K562 (cell line): Measurements from ENCODE around the gene RNF144A. TPM values are rescaled to one million over a fixed set of nuclear protein-coding genes. Genes with fewer than 3 reads are reported as not detected.

Experiments
- ATAC-seq: fragments of 200-7000 bp; cut with Tn5 transposase; 3 replicates; pipeline ENCODE4 v1.9.1; 2020; ENCODE audit warnings: moderate library complexity
- BruUV-seq: library from RNA; stranded (reverse); fragments of 400-500 nt; replicated peaks from 2 replicates; lab custom pipeline; 2021; lab: Mats Ljungman, UMichigan
- CTCF ChIA-PET: fragments of 300-600 bp; formaldehyde crosslinking; extraction: SDS; loops from one replicate; lab custom pipeline; 2021; ENCODE audit warnings: low intra/inter-chr PET ratio; lab: Yijun Ruan, JAX
- POLR2A ChIA-PET: fragments of 300-600, 350-650 bp; sonication (Branson Sonifier 250); formaldehyde crosslinking; extraction: SDS; loops from one replicate; lab custom pipeline; 2021; ENCODE audit warnings: antibody characterized with exemption, inconsistent platforms; lab: Yijun Ruan, JAX
- DNase-seq, 4 experiments: peaks; one replicate each; pipeline versions ENCODE4 v3.0.0 to v3.0.0-alpha.2; 2011 to 2018; ENCODE audit warnings: low spot score in 3 of 4, mixed read lengths in 3 of 4; ENCODE audit errors: extremely low read depth in 1 of 4
- FAIRE-seq: peaks from 2 replicates; lab custom pipeline; 2011; peaks lifted over from hg19 to GRCh38; lab: Jason Lieb, UNC
- H2AFZ ChIP-seq: 2 replicates; pipeline ENCODE4 v1.6.0; 2011; ENCODE audit warnings: low read depth, low read length, control low read depth, inconsistent platforms
- H3K27ac ChIP-seq: fragments of 200-600 bp; 3 replicates; pipeline ENCODE4 v1.8.0; 2011; ENCODE audit warnings: low read depth, mild to moderate bottlenecking, control low read depth, inconsistent platforms, low read length, moderate library complexity, mixed read lengths; ENCODE audit errors: extremely low read depth
- H3K27me3 ChIP-seq, 2 experiments: fragments of 300-600 bp in 1 of 2; 2 replicates in 1 of 2; 3 replicates in 1 of 2; pipeline versions ENCODE4 v1.6.0 to v1.8.0; 2011; ENCODE audit warnings: inconsistent platforms in 2 of 2, low read length in 2 of 2, mild to moderate bottlenecking in 1 of 2, mixed read lengths in 1 of 2, moderate library complexity in 1 of 2; ENCODE audit not compliant: control insufficient read depth in 2 of 2, insufficient read depth in 2 of 2
- H3K36me3 ChIP-seq: fragments of 300-600 bp; 3 replicates; pipeline ENCODE4 v1.8.0; 2011; ENCODE audit warnings: mild to moderate bottlenecking, low read length, inconsistent platforms; ENCODE audit not compliant: control insufficient read depth, insufficient read depth
- H3K4me1 ChIP-seq, 2 experiments: fragments of 200-600 bp in 1 of 2; replicated peaks in 1 of 2; 2 replicates in 1 of 2; 3 replicates in 1 of 2; pipeline versions ENCODE4 v1.5.1 to v1.8.0; 2011; ENCODE audit warnings: inconsistent platforms in 2 of 2, low read length in 2 of 2, mild to moderate bottlenecking in 1 of 2, mixed read lengths in 1 of 2, moderate library complexity in 1 of 2; ENCODE audit not compliant: control insufficient read depth in 2 of 2, insufficient read depth in 2 of 2
- H3K4me2 ChIP-seq: 2 replicates; pipeline ENCODE4 v1.6.1; 2011; ENCODE audit warnings: low read length, control low read depth, inconsistent platforms, mixed read lengths; ENCODE audit not compliant: insufficient read depth
- H3K4me3 ChIP-seq: fragments of 200-600 bp; sonication (generic), shearing (Covaris generic); 2 replicates; pipeline ENCODE4 v1.5.1; 2016; ENCODE audit warnings: control low read depth, inconsistent platforms
- H3K79me2 ChIP-seq: fragments of 200-600 bp; 3 replicates; pipeline ENCODE4 v1.8.0; 2011; ENCODE audit warnings: low read length, inconsistent platforms; ENCODE audit not compliant: control insufficient read depth, insufficient read depth
- H3K9ac ChIP-seq, 2 experiments: 2 replicates each; pipeline versions ENCODE4 v1.6.0 to v1.6.1; 2011; ENCODE audit warnings: low read depth in 2 of 2, low read length in 2 of 2, control low read depth in 1 of 2, inconsistent platforms in 1 of 2, mild to moderate bottlenecking in 1 of 2, mixed read lengths in 1 of 2; ENCODE audit not compliant: insufficient read depth in 1 of 2
- H3K9me1 ChIP-seq: one replicate; pipeline ENCODE4 v1.6.0; 2011; ENCODE audit warnings: inconsistent platforms, mild to moderate bottlenecking, low read length, moderate library complexity; ENCODE audit not compliant: control insufficient read depth, insufficient read depth
- H3K9me3 ChIP-seq: replicated peaks from 2 replicates; pipeline ENCODE4 v1.5.1; 2011; ENCODE audit warnings: low read depth, low read length, inconsistent platforms; ENCODE audit not compliant: control insufficient read depth, insufficient read depth
- H4K20me1 ChIP-seq: replicated peaks from 2 replicates; pipeline ENCODE4 v1.6.1; 2011; ENCODE audit warnings: low read length, inconsistent platforms, mixed read lengths; ENCODE audit not compliant: control insufficient read depth, insufficient read depth
- KDM1A ChIP-seq, 2 experiments: fragments of 450-650 bp; IDR thresholded peaks; 2 replicates each; pipeline ENCODE4 v1.6.1; 2016; ENCODE audit warnings: mild to moderate bottlenecking in 2 of 2
- MNT ChIP-seq, 2 experiments: fragments of 450-650 bp; conservative IDR thresholded peaks; 2 replicates each; pipeline ENCODE4 v1.6.1; 2017; ENCODE audit warnings: mild to moderate bottlenecking in 2 of 2, moderate library complexity in 2 of 2
- NELFE ChIP-seq: IDR thresholded peaks from 2 replicates; pipeline ENCODE4 v1.6.1; 2011; ENCODE audit warnings: mild to moderate bottlenecking; ENCODE audit not compliant: insufficient read depth, insufficient read length
- U2AF1 ChIP-seq: fragments of 200-400 bp; formaldehyde crosslinking; optimal IDR thresholded peaks from 2 replicates; pipeline ENCODE3; 2017; ENCODE audit warnings: mild to moderate bottlenecking, low read depth, low read length, moderate library complexity
- ZNF24 ChIP-seq: fragments of 450-650 bp; IDR thresholded peaks from 2 replicates; pipeline ENCODE4 v1.6.1; 2016
- ZNF408 ChIP-seq: fragments of 250-450 bp; sonication (Bioruptor Pico); IDR thresholded peaks from 2 replicates; pipeline ENCODE4 v1.4.0; 2020; ENCODE audit warnings: low read depth, mild to moderate bottlenecking, moderate library complexity
- WGBS: fragments of 100-300 bp; shearing (Covaris generic); methylation state at CpG from one replicate; pipeline ENCODE4 v1.1.6; 2016; ENCODE audit warnings: low coverage, mixed read lengths; ENCODE audit not compliant: insufficient coverage; ENCODE audit errors: missing lambda C conversion rate; 5-methylcytosine and 5-hydroxymethylcytosine counted together
- in situ Hi-C: fragments of 300-500 bp; cut with MboI; formaldehyde crosslinking; loops from 4 replicates; pipeline ENCODE4 v1.15.0; 2018; ENCODE audit warnings: inconsistent platforms, mixed read lengths
- intact Hi-C: fragments of 100-400 bp; cut with micrococcal nuclease; formaldehyde crosslinking; loops from 2 replicates; pipeline ENCODE4 v1.14.2; 2022
- polyA plus RNA-seq, 8 experiments: library from polyadenylated mRNA; depleted of rRNA in 4 of 8; stranded (reverse) in 5 of 8; unstranded in 3 of 8; fragments of >200 nt; fragmentation: Nextera tagmentation in 2 of 8; fragmentation: Illumina TruSeq in 1 of 8; extraction: Ambion mirVana in 2 of 8; extraction: Trizol in 1 of 8; gene quantifications; 2 replicates each; pipeline versions ENCODE4 v1.2.1 to v1.2.3, GENCODE V29; 2011 to 2014; ENCODE audit warnings: inconsistent platforms in 1 of 8, missing spikeins in 1 of 8
- total RNA-seq, 7 experiments: library from RNA; depleted of rRNA in 6 of 7; stranded (reverse); fragments of >200 nt in 6 of 7; fragmentation: Illumina TruSeq in 2 of 7; extraction: Trizol in 2 of 7; gene quantifications; 2 replicates each; pipeline versions ENCODE4 v1.2.1 to v1.2.3, GENCODE V29; 2011 to 2021; ENCODE audit warnings: low replicate concordance in 1 of 7

RNF144A gene
- total and polyA plus RNA-seq, 9 of the 15 experiments (the other 6 are each of a cell fraction or from before 2014, with no cell fraction given): 0.96 to 11.3 (median 6.2) TPM

- Histone ChIP-seq H2AFZ (no peak overlapping the region), H4K20me1 (no peaks in the 10 kb centered on the region), H3K27ac (no peak overlapping the region), H3K79me2 (no peaks in the 10 kb centered on the region), H3K27me3 (0 out of 5 replicates have a peak, but pooled peaks cover 0 to 4% of the 10 kb centered on the region in 2 experiments), H3K9me3 (no peaks in the 10 kb centered on the region), H3K9me1 (no peaks in the 10 kb centered on the region), H3K4me1 (no peaks in the 10 kb centered on the region; a peak in 2 of 5 replicates), H3K4me2 (no peak overlapping the region), H3K36me3 (no peaks in the 10 kb centered on the region), H3K9ac (no peak overlapping the region), H3K4me3 (no peak overlapping the region)
- in situ Hi-C loops (no loop called here), intact Hi-C loops (no loop called here)
- 57% methylated on average over 15 of the region's 15 CpGs for WGBS
- DNase-seq: no peak
- BruUV-seq: no TSS peak
- no peak for ATAC-seq
- TF ChIP-seq ZNF24: no peak
- no peak for TF ChIP-seq MNT (conservative IDR thresholded peaks at IDR 0.05)
- no peak for TF ChIP-seq NELFE
- TF ChIP-seq ZNF408: no peak
- no peak for TF ChIP-seq KDM1A (IDR thresholded peaks at IDR 0.05)
- no peak for TF ChIP-seq U2AF1
- no peak for FAIRE-seq
- CTCF ChIA-PET: no interaction called here
- POLR2A ChIA-PET: interaction anchor here (0.6 to 1.7 kb wide), 5 partner anchors 8 to 109 kb away, joined by 3 read pairs; no protein-coding TSS in a partner anchor
Measured at GRCh38 chr2:6957910-6958615, 40.9 kb downstream of the RNF144A start.
